K562 (cell line): ENCODE data around the gene ACBD4. TPM values are rescaled to one million over a fixed set of nuclear protein-coding genes. Genes with fewer than 3 reads are reported as not detected.

Experiments used
- ATAC-seq: fragments of 200-7000 bp; cut with Tn5 transposase; 3 replicates; pipeline ENCODE4 v1.9.1; 2020; ENCODE audit warnings: moderate library complexity
- BruUV-seq: library from RNA; stranded (reverse); fragments of 400-500 nt; replicated peaks from 2 replicates; lab custom pipeline; 2021; lab: Mats Ljungman, UMichigan
- CTCF ChIA-PET: fragments of 300-600 bp; formaldehyde crosslinking; extraction: SDS; loops from one replicate; lab custom pipeline; 2021; ENCODE audit warnings: low intra/inter-chr PET ratio; lab: Yijun Ruan, JAX
- POLR2A ChIA-PET: fragments of 300-600, 350-650 bp; sonication (Branson Sonifier 250); formaldehyde crosslinking; extraction: SDS; loops from one replicate; lab custom pipeline; 2021; ENCODE audit warnings: antibody characterized with exemption, inconsistent platforms; lab: Yijun Ruan, JAX
- DNase-seq, 4 experiments: peaks; one replicate each; pipeline versions ENCODE4 v3.0.0 to v3.0.0-alpha.2; 2011 to 2018; ENCODE audit warnings: low spot score in 3 of 4, mixed read lengths in 3 of 4; ENCODE audit errors: extremely low read depth in 1 of 4
- FAIRE-seq: peaks from 2 replicates; lab custom pipeline; 2011; peaks lifted over from hg19 to GRCh38; lab: Jason Lieb, UNC
- H2AFZ ChIP-seq: 2 replicates; pipeline ENCODE4 v1.6.0; 2011; ENCODE audit warnings: low read depth, low read length, control low read depth, inconsistent platforms
- H3K27ac ChIP-seq: fragments of 200-600 bp; 3 replicates; pipeline ENCODE4 v1.8.0; 2011; ENCODE audit warnings: low read depth, mild to moderate bottlenecking, control low read depth, inconsistent platforms, low read length, moderate library complexity, mixed read lengths; ENCODE audit errors: extremely low read depth
- H3K27me3 ChIP-seq, 2 experiments: fragments of 300-600 bp in 1 of 2; 2 replicates in 1 of 2; 3 replicates in 1 of 2; pipeline versions ENCODE4 v1.6.0 to v1.8.0; 2011; ENCODE audit warnings: inconsistent platforms in 2 of 2, low read length in 2 of 2, mild to moderate bottlenecking in 1 of 2, mixed read lengths in 1 of 2, moderate library complexity in 1 of 2; ENCODE audit not compliant: control insufficient read depth in 2 of 2, insufficient read depth in 2 of 2
- H3K36me3 ChIP-seq: fragments of 300-600 bp; 3 replicates; pipeline ENCODE4 v1.8.0; 2011; ENCODE audit warnings: mild to moderate bottlenecking, low read length, inconsistent platforms; ENCODE audit not compliant: control insufficient read depth, insufficient read depth
- H3K4me1 ChIP-seq, 2 experiments: fragments of 200-600 bp in 1 of 2; replicated peaks in 1 of 2; 2 replicates in 1 of 2; 3 replicates in 1 of 2; pipeline versions ENCODE4 v1.5.1 to v1.8.0; 2011; ENCODE audit warnings: inconsistent platforms in 2 of 2, low read length in 2 of 2, mild to moderate bottlenecking in 1 of 2, mixed read lengths in 1 of 2, moderate library complexity in 1 of 2; ENCODE audit not compliant: control insufficient read depth in 2 of 2, insufficient read depth in 2 of 2
- H3K4me2 ChIP-seq: 2 replicates; pipeline ENCODE4 v1.6.1; 2011; ENCODE audit warnings: low read length, control low read depth, inconsistent platforms, mixed read lengths; ENCODE audit not compliant: insufficient read depth
- H3K4me3 ChIP-seq: fragments of 200-600 bp; sonication (generic), shearing (Covaris generic); 2 replicates; pipeline ENCODE4 v1.5.1; 2016; ENCODE audit warnings: control low read depth, inconsistent platforms
- H3K79me2 ChIP-seq: fragments of 200-600 bp; 3 replicates; pipeline ENCODE4 v1.8.0; 2011; ENCODE audit warnings: low read length, inconsistent platforms; ENCODE audit not compliant: control insufficient read depth, insufficient read depth
- H3K9ac ChIP-seq, 2 experiments: 2 replicates each; pipeline versions ENCODE4 v1.6.0 to v1.6.1; 2011; ENCODE audit warnings: low read depth in 2 of 2, low read length in 2 of 2, control low read depth in 1 of 2, inconsistent platforms in 1 of 2, mild to moderate bottlenecking in 1 of 2, mixed read lengths in 1 of 2; ENCODE audit not compliant: insufficient read depth in 1 of 2
- H3K9me1 ChIP-seq: one replicate; pipeline ENCODE4 v1.6.0; 2011; ENCODE audit warnings: inconsistent platforms, mild to moderate bottlenecking, low read length, moderate library complexity; ENCODE audit not compliant: control insufficient read depth, insufficient read depth
- H3K9me3 ChIP-seq: replicated peaks from 2 replicates; pipeline ENCODE4 v1.5.1; 2011; ENCODE audit warnings: low read depth, low read length, inconsistent platforms; ENCODE audit not compliant: control insufficient read depth, insufficient read depth
- H4K20me1 ChIP-seq: replicated peaks from 2 replicates; pipeline ENCODE4 v1.6.1; 2011; ENCODE audit warnings: low read length, inconsistent platforms, mixed read lengths; ENCODE audit not compliant: control insufficient read depth, insufficient read depth
- DPF2 ChIP-seq: fragments of 450-650 bp; IDR thresholded peaks from 2 replicates; pipeline ENCODE4 v1.6.1; 2016
- FOXK2 ChIP-seq, 2 experiments: fragments of 450-650 bp; IDR thresholded peaks in 1 of 2; conservative IDR thresholded peaks in 1 of 2; 2 replicates each; pipeline ENCODE4 v1.6.1; 2016; ENCODE audit warnings: low read depth in 2 of 2, mild to moderate bottlenecking in 1 of 2
- HDAC2 ChIP-seq: fragments of 450-650 bp; IDR thresholded peaks from 2 replicates; pipeline ENCODE4 v1.6.1; 2016; ENCODE audit warnings: mild to moderate bottlenecking
- HMGN3 ChIP-seq: IDR thresholded peaks from 2 replicates; pipeline ENCODE4 v1.6.1; 2011; ENCODE audit warnings: borderline replicate concordance, low read depth, mild to moderate bottlenecking, mixed read lengths, low read length; ENCODE audit not compliant: insufficient read length; ENCODE audit errors: extremely low read depth
- KDM1A ChIP-seq, 2 experiments: fragments of 450-650 bp; IDR thresholded peaks; 2 replicates each; pipeline ENCODE4 v1.6.1; 2016; ENCODE audit warnings: mild to moderate bottlenecking in 2 of 2
- NFXL1 ChIP-seq: fragments of 450-650 bp; formaldehyde crosslinking; IDR thresholded peaks from 2 replicates; pipeline ENCODE4 v1.4.0; 2021; ENCODE audit warnings: mild to moderate bottlenecking
- NONO ChIP-seq, 2 experiments: fragments of 200-400 bp in 1 of 2; fragments of 450-650 bp in 1 of 2; formaldehyde crosslinking in 1 of 2; IDR thresholded peaks; 2 replicates each; pipeline ENCODE4 v1.6.1; 2017; ENCODE audit warnings: low read depth in 2 of 2, mild to moderate bottlenecking in 2 of 2, moderate library complexity in 2 of 2, low read length in 1 of 2
- NR4A1 ChIP-seq, 2 experiments: fragments of 250-450 bp in 1 of 2; fragments of 450-650 bp in 1 of 2; sonication (Bioruptor Pico) in 1 of 2; IDR thresholded peaks; 2 replicates each; pipeline versions ENCODE4 v1.4.0 to v1.6.1; 2016 to 2020; ENCODE audit warnings: mild to moderate bottlenecking in 2 of 2, missing compliant biosample characterization in 1 of 2, missing genetic modification characterization in 1 of 2, moderate library complexity in 1 of 2
- PHF8 ChIP-seq: fragments of 200-600 bp; sonication (generic); IDR thresholded peaks from 2 replicates; pipeline ENCODE4 v1.6.1; 2012; ENCODE audit warnings: mixed run types, mild to moderate bottlenecking, inconsistent platforms, low read length, moderate library complexity, borderline replicate concordance
- POLR2B ChIP-seq: fragments of 450-650 bp; IDR thresholded peaks from 2 replicates; pipeline ENCODE4 v1.6.1; 2018; ENCODE audit warnings: low read depth; ENCODE audit not compliant: partially characterized antibody
- RBFOX2 ChIP-seq: fragments of 200-400 bp; formaldehyde crosslinking; IDR thresholded peaks from 2 replicates; pipeline ENCODE4 v1.6.1; 2017; ENCODE audit warnings: low read depth, mild to moderate bottlenecking, low read length, moderate library complexity
- SAP30 ChIP-seq: fragments of 200-600 bp; sonication (generic); IDR thresholded peaks from 2 replicates; pipeline ENCODE4 v1.6.1; 2012; ENCODE audit warnings: borderline replicate concordance, low read depth, mild to moderate bottlenecking, moderate library complexity, low read length, control low read depth, inconsistent platforms; ENCODE audit not compliant: insufficient read depth, poor library complexity, severe bottlenecking
- SIN3A ChIP-seq, 2 experiments: fragments of 150-350 bp in 1 of 2; IDR thresholded peaks; 2 replicates each; pipeline ENCODE4 v1.6.1; 2011 to 2016; ENCODE audit warnings: borderline replicate concordance in 2 of 2, low read depth in 2 of 2, low read length in 2 of 2, mild to moderate bottlenecking in 2 of 2, moderate library complexity in 2 of 2; ENCODE audit not compliant: control insufficient read depth in 1 of 2
- SMARCA4 ChIP-seq: fragments of 450-650 bp; IDR thresholded peaks from 2 replicates; pipeline ENCODE4 v1.6.1; 2016
- TRIM24 ChIP-seq, 2 experiments: fragments of 450-650 bp; IDR thresholded peaks; 2 replicates each; pipeline ENCODE4 v1.6.1; 2016
- ZNF347 ChIP-seq: fragments of 450-650 bp; formaldehyde crosslinking; IDR thresholded peaks from 2 replicates; pipeline ENCODE4 v1.4.0; 2020; ENCODE audit warnings: low read depth, mild to moderate bottlenecking, moderate library complexity
- ZNF408 ChIP-seq: fragments of 250-450 bp; sonication (Bioruptor Pico); IDR thresholded peaks from 2 replicates; pipeline ENCODE4 v1.4.0; 2020; ENCODE audit warnings: low read depth, mild to moderate bottlenecking, moderate library complexity
- ZNF778 ChIP-seq: fragments of 450-650 bp; formaldehyde crosslinking; IDR thresholded peaks from 2 replicates; pipeline ENCODE4 v1.4.0; 2020; ENCODE audit warnings: mild to moderate bottlenecking, moderate library complexity
- WGBS: fragments of 100-300 bp; shearing (Covaris generic); methylation state at CpG from one replicate; pipeline ENCODE4 v1.1.6; 2016; ENCODE audit warnings: low coverage, mixed read lengths; ENCODE audit not compliant: insufficient coverage; ENCODE audit errors: missing lambda C conversion rate; 5-methylcytosine and 5-hydroxymethylcytosine counted together
- in situ Hi-C: fragments of 300-500 bp; cut with MboI; formaldehyde crosslinking; loops from 4 replicates; pipeline ENCODE4 v1.15.0; 2018; ENCODE audit warnings: inconsistent platforms, mixed read lengths
- intact Hi-C: fragments of 100-400 bp; cut with micrococcal nuclease; formaldehyde crosslinking; loops from 2 replicates; pipeline ENCODE4 v1.14.2; 2022
- polyA plus RNA-seq, 8 experiments: library from polyadenylated mRNA; depleted of rRNA in 4 of 8; stranded (reverse) in 5 of 8; unstranded in 3 of 8; fragments of >200 nt; fragmentation: Nextera tagmentation in 2 of 8; fragmentation: Illumina TruSeq in 1 of 8; extraction: Ambion mirVana in 2 of 8; extraction: Trizol in 1 of 8; gene quantifications; 2 replicates each; pipeline versions ENCODE4 v1.2.1 to v1.2.3, GENCODE V29; 2011 to 2014; ENCODE audit warnings: inconsistent platforms in 1 of 8, missing spikeins in 1 of 8
- total RNA-seq, 7 experiments: library from RNA; depleted of rRNA in 6 of 7; stranded (reverse); fragments of >200 nt in 6 of 7; fragmentation: Illumina TruSeq in 2 of 7; extraction: Trizol in 2 of 7; gene quantifications; 2 replicates each; pipeline versions ENCODE4 v1.2.1 to v1.2.3, GENCODE V29; 2011 to 2021; ENCODE audit warnings: low replicate concordance in 1 of 7
- TF ChIP-seq, protein P1 (sequence below): IDR thresholded peaks from 2 replicates; pipeline ENCODE4 v1.6.1; 2011; ENCODE audit warnings: borderline replicate concordance, low read depth, mild to moderate bottlenecking, moderate library complexity, low read length; ENCODE audit not compliant: insufficient read depth, poor library complexity, severe bottlenecking
- TF ChIP-seq, protein P2 (sequence below): fragments of 450-650 bp; IDR thresholded peaks from 2 replicates; pipeline ENCODE4 v1.6.1; 2017; ENCODE audit warnings: mild to moderate bottlenecking, moderate library complexity

Gene ACBD4
- total and polyA plus RNA-seq, 9 of the 15 experiments (the other 6 are each of a cell fraction or from before 2014, with no cell fraction given) = 0.14 to 6.9 (median 4.6) TPM

DNA sequence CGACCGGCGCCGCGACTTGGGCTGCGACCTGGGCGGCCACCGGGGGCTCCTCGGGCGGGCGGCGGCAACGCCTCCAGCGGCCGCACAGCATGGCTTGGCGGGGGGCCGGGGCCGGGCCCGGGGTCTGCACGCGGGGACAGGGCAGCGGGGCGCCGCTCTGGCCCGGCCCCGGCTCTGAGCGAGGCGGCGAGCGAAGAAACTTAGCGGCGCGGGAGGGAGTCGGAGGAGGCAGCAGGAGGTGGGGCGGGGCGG lies 3.2 kb upstream of the ACBD4 start, which contains the start of gene PLCD3:
Gene PLCD3, minus strand, starts transcription at position 196 of the 252 bp plus-strand sequence. Its CDS starts 105 bp downstream, at position 91.
- peaks cover 6% of the 10 kb centered on the region; the same call in 1 of the 2 replicates for H4K20me1 ChIP-seq
- BruUV-seq = no TSS peak
- no peaks in the 10 kb centered on the region for H3K36me3 ChIP-seq
- intact Hi-C loops (loop anchor here (2.0 to 5.0 kb wide), 2 partner anchors 211 to 355 kb away; no protein-coding TSS in a partner anchor), in situ Hi-C loops (no loop called here)
- no peaks in the 10 kb centered on the region; the same call in 1 of the 2 replicates for H3K9me3 ChIP-seq
- H3K4me2 ChIP-seq = peak within 1 kb of the TSS; percentile 80
- DNase-seq (peak in 1 of 4 experiments; percentile 90), ATAC-seq (no peak), FAIRE-seq (no peak)
- POLR2A ChIA-PET = no interaction called here
- H3K4me1 ChIP-seq = peaks cover 26 to 62% of the 10 kb centered on the region in 2 experiments
- 0% methylated on average over 12 of the region's 36 CpGs for WGBS
- no peaks in the 10 kb centered on the region for H3K27me3 ChIP-seq
- peaks cover 7% of the 10 kb centered on the region; the same call in 1 of the 3 replicates for H3K79me2 ChIP-seq
- H3K4me3 ChIP-seq = peak within 1 kb of the TSS; percentile 95
- H3K9ac ChIP-seq = peak within 1 kb of the TSS; percentile 68 to 92; a peak in 3 of 4 replicates
- peak within 1 kb of the TSS; percentile 74; the same call in 2 of the 3 replicates for H3K27ac ChIP-seq
- peak within 1 kb of the TSS; percentile 86 for H2AFZ ChIP-seq
- no peaks in the 10 kb centered on the region for H3K9me1 ChIP-seq
- CTCF ChIA-PET = interaction anchor here (0.6 to 6.2 kb wide), 15 partner anchors 9 to 212 kb away, joined by 3 to 165 read pairs (median 4); partner anchors contain the start of gene HEXIM2
- TF ChIP-seq SAP30 (peak; percentile 9), NFXL1 (no peak), NONO (IDR thresholded peaks at IDR 0.05; ENCODE audit: low read depth in 2 of 2, low read length in 1 of 2) (0 out of 4 replicates have a peak, but pooled peaks of 1 of the 2 experiments have one; percentile 46), RBFOX2 (peak; percentile 70), NR4A1 (CRISPR knock-in tag; IDR thresholded peaks at IDR 0.05) (no peak), NR4A1 (tag; IDR thresholded peaks at IDR 0.05) (no peak), PHF8 (peak; percentile 35; the same call in 1 of the 2 replicates), TRIM24 (IDR thresholded peaks at IDR 0.05) (no peak), ZNF778 (CRISPR knock-in tag) (no peak), POLR2B (no peak), KDM1A (IDR thresholded peaks at IDR 0.05) (no peak), ZNF408 (CRISPR knock-in tag) (no peak), SMARCA4 (no peak), ZNF347 (CRISPR knock-in tag) (no peak), HMGN3 (peak; percentile 10), DPF2 (no peak), SIN3A (IDR thresholded peaks at IDR 0.05; ENCODE audit: borderline replicate concordance in 2 of 2, control insufficient read depth in 1 of 2, low read depth in 2 of 2, low read length in 2 of 2) (no peak), HDAC2 (no peak), FOXK2 (conservative IDR thresholded peaks at IDR 0.05 in 1 of 2, IDR thresholded peaks at IDR 0.05 in 1 of 2; ENCODE audit: low read depth in 2 of 2) (no peak)
- TF ChIP-seq, protein P1, sequence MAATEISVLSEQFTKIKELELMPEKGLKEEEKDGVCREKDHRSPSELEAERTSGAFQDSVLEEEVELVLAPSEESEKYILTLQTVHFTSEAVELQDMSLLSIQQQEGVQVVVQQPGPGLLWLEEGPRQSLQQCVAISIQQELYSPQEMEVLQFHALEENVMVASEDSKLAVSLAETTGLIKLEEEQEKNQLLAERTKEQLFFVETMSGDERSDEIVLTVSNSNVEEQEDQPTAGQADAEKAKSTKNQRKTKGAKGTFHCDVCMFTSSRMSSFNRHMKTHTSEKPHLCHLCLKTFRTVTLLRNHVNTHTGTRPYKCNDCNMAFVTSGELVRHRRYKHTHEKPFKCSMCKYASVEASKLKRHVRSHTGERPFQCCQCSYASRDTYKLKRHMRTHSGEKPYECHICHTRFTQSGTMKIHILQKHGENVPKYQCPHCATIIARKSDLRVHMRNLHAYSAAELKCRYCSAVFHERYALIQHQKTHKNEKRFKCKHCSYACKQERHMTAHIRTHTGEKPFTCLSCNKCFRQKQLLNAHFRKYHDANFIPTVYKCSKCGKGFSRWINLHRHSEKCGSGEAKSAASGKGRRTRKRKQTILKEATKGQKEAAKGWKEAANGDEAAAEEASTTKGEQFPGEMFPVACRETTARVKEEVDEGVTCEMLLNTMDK = peak; percentile 1
- TF ChIP-seq, protein P2, sequence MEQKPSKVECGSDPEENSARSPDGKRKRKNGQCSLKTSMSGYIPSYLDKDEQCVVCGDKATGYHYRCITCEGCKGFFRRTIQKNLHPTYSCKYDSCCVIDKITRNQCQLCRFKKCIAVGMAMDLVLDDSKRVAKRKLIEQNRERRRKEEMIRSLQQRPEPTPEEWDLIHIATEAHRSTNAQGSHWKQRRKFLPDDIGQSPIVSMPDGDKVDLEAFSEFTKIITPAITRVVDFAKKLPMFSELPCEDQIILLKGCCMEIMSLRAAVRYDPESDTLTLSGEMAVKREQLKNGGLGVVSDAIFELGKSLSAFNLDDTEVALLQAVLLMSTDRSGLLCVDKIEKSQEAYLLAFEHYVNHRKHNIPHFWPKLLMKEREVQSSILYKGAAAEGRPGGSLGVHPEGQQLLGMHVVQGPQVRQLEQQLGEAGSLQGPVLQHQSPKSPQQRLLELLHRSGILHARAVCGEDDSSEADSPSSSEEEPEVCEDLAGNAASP = no peak
